SK-N-SH (cell line): Measurements from ENCODE around the gene AP1M1. TPM values are rescaled to one million over a fixed set of nuclear protein-coding genes. Genes with fewer than 3 reads are reported as not detected.

ENCODE experiments used
- CTCF ChIA-PET: fragments of 300-600, 350-600 bp; formaldehyde crosslinking; extraction: SDS; loops from one replicate; lab custom pipeline; 2021; lab: Yijun Ruan, JAX
- POLR2A ChIA-PET: fragments of 350-600 bp; sonication (Branson Sonifier 250); formaldehyde crosslinking; extraction: SDS; loops from one replicate; lab custom pipeline; 2020; ENCODE audit warnings: antibody characterized with exemption, inconsistent platforms; lab: Yijun Ruan, JAX
- DNase-seq: peaks from one replicate; pipeline ENCODE4 v3.0.0; 2012
- H2AFZ ChIP-seq: fragments of 200-600 bp; sonication (generic); 2 replicates; pipeline ENCODE4 v1.8.1; 2016; ENCODE audit warnings: antibody characterized with exemption, mild to moderate bottlenecking, low read depth
- H3F3A ChIP-seq: fragments of 200-600 bp; sonication (generic); replicated peaks from 2 replicates; pipeline ENCODE3; 2016; ENCODE audit warnings: antibody characterized with exemption, mild to moderate bottlenecking; ENCODE audit not compliant: insufficient read depth
- H3K27ac ChIP-seq, 2 experiments: fragments of 200-500 bp in 1 of 2; fragments of 200-600 bp in 1 of 2; sonication (Bioruptor generic) in 1 of 2; sonication (generic), shearing (Covaris generic) in 1 of 2; 2 replicates each; pipeline versions ENCODE4 v1.5.1 to v1.6.1; 2014 to 2016; ENCODE audit warnings: low read depth in 2 of 2, inconsistent platforms in 1 of 2, low read length in 1 of 2, mild to moderate bottlenecking in 1 of 2, mixed read lengths in 1 of 2
- H3K27me3 ChIP-seq: fragments of 200-600 bp; sonication (generic), shearing (Covaris generic); 2 replicates; pipeline ENCODE4 v1.6.1; 2016; ENCODE audit warnings: mixed run types; ENCODE audit not compliant: insufficient read depth
- H3K36me3 ChIP-seq, 2 experiments: fragments of 200-500 bp in 1 of 2; fragments of 200-600 bp in 1 of 2; sonication (Bioruptor generic) in 1 of 2; sonication (generic) in 1 of 2; replicated peaks in 1 of 2; 2 replicates each; pipeline versions ENCODE3 to v1.5.1; 2014 to 2016; ENCODE audit warnings: low read length in 1 of 2, mild to moderate bottlenecking in 1 of 2; ENCODE audit not compliant: insufficient read depth in 2 of 2, control insufficient read depth in 1 of 2
- H3K4me1 ChIP-seq, 2 experiments: fragments of 200-500 bp in 1 of 2; fragments of 200-600 bp in 1 of 2; sonication (Bioruptor generic) in 1 of 2; sonication (generic), shearing (Covaris generic) in 1 of 2; 2 replicates each; pipeline versions ENCODE4 v1.5.1 to v1.6.1; 2014 to 2016; ENCODE audit warnings: low read depth in 1 of 2, low read length in 1 of 2, mixed run types in 1 of 2; ENCODE audit not compliant: insufficient read depth in 2 of 2, control insufficient read depth in 1 of 2
- H3K4me2 ChIP-seq: fragments of 200-600 bp; sonication (generic), shearing (Covaris generic); 2 replicates; pipeline ENCODE4 v1.6.1; 2017; ENCODE audit warnings: mixed run types
- H3K4me3 ChIP-seq, 2 experiments: fragments of 200-500 bp in 1 of 2; fragments of 200-600 bp in 1 of 2; sonication (Bioruptor generic) in 1 of 2; sonication (generic), shearing (Covaris generic) in 1 of 2; 2 replicates each; pipeline versions ENCODE4 v1.5.1 to v1.8.1; 2014 to 2016; ENCODE audit warnings: low read depth in 2 of 2, inconsistent platforms in 1 of 2, low read length in 1 of 2, mild to moderate bottlenecking in 1 of 2, mixed read lengths in 1 of 2, moderate library complexity in 1 of 2
- H3K79me2 ChIP-seq: fragments of 200-600 bp; sonication (generic); 2 replicates; pipeline ENCODE4 v1.8.1; 2017; ENCODE audit warnings: mild to moderate bottlenecking; ENCODE audit not compliant: insufficient read depth
- H3K9ac ChIP-seq: fragments of 200-600 bp; sonication (generic); 2 replicates; pipeline ENCODE4 v1.6.1; 2017; ENCODE audit warnings: mixed run types
- H3K9me2 ChIP-seq: fragments of 200-600 bp; sonication (generic); 2 replicates; pipeline ENCODE4 v1.6.1; 2017; ENCODE audit warnings: mixed run types
- H3K9me3 ChIP-seq: fragments of 200-600 bp; sonication (generic); 2 replicates; pipeline ENCODE4 v1.6.1; 2017; ENCODE audit warnings: mixed run types, mild to moderate bottlenecking, moderate library complexity
- H4K20me1 ChIP-seq: fragments of 200-600 bp; sonication (generic); 2 replicates; pipeline ENCODE4 v1.6.1; 2017; ENCODE audit warnings: mild to moderate bottlenecking, mixed run types; ENCODE audit not compliant: insufficient read depth
- CHD2 ChIP-seq: fragments of 150-350 bp; IDR thresholded peaks from 2 replicates; pipeline ENCODE4 v1.6.1; 2018; ENCODE audit warnings: low read length; ENCODE audit not compliant: partially characterized antibody
- EZH2phosphoT487 ChIP-seq: fragments of 200-600 bp; sonication (generic); IDR thresholded peaks from 2 replicates; pipeline ENCODE4 v1.6.1; 2017; ENCODE audit warnings: low read depth, mixed run types, mild to moderate bottlenecking, antibody characterized with exemption, moderate library complexity, borderline replicate concordance
- GABPA ChIP-seq: IDR thresholded peaks from 2 replicates; pipeline ENCODE4 v1.4.0; 2012; ENCODE audit warnings: low read depth, mild to moderate bottlenecking
- GATA2 ChIP-seq: sonication (generic); formaldehyde crosslinking; IDR thresholded peaks from 2 replicates; pipeline ENCODE4 v1.5.0; 2020; ENCODE audit warnings: mild to moderate bottlenecking, missing genetic modification reagents
- IRF3 ChIP-seq: fragments of 150-350 bp; IDR thresholded peaks from 2 replicates; pipeline ENCODE4 v1.6.1; 2016; ENCODE audit warnings: mild to moderate bottlenecking, low read depth, low read length
- NFIC ChIP-seq: IDR thresholded peaks from 2 replicates; pipeline ENCODE4 v1.4.0; 2012; ENCODE audit warnings: borderline replicate concordance
- NRF1 ChIP-seq: IDR thresholded peaks from 2 replicates; pipeline ENCODE4 v1.6.1; 2012; ENCODE audit warnings: low read depth, mild to moderate bottlenecking, low read length
- RAD21 ChIP-seq: IDR thresholded peaks from 2 replicates; pipeline ENCODE4 v1.6.1; 2012; ENCODE audit warnings: mild to moderate bottlenecking, low read length
- RFX5 ChIP-seq: IDR thresholded peaks from 2 replicates; pipeline ENCODE4 v1.6.1; 2012; ENCODE audit warnings: mild to moderate bottlenecking, improper control_type of control experiment, low read length
- SIN3A ChIP-seq: IDR thresholded peaks from 2 replicates; pipeline ENCODE4 v1.6.1; 2012; ENCODE audit warnings: low read depth, mild to moderate bottlenecking, low read length, moderate library complexity, borderline replicate concordance
- TAF1 ChIP-seq: IDR thresholded peaks from 2 replicates; pipeline ENCODE4 v1.6.1; 2012; ENCODE audit warnings: low read depth, mild to moderate bottlenecking, low read length, moderate library complexity, borderline replicate concordance
- TCF12 ChIP-seq: IDR thresholded peaks from 2 replicates; pipeline ENCODE4 v1.4.0; 2012
- TEAD4 ChIP-seq: IDR thresholded peaks from 2 replicates; pipeline ENCODE4 v1.4.0; 2012; ENCODE audit warnings: mild to moderate bottlenecking, borderline replicate concordance; ENCODE audit not compliant: insufficient read depth
- USF1 ChIP-seq: IDR thresholded peaks from 2 replicates; pipeline ENCODE4 v1.4.0; 2012; ENCODE audit warnings: low read depth, borderline replicate concordance
- YY1 ChIP-seq: IDR thresholded peaks from 2 replicates; pipeline ENCODE4 v1.4.0; 2012; ENCODE audit warnings: low read depth, mild to moderate bottlenecking
- ZBTB33 ChIP-seq: IDR thresholded peaks from 2 replicates; pipeline ENCODE4 v1.4.0; 2012; ENCODE audit warnings: low read depth, borderline replicate concordance
- WGBS: methylation state at CpG from one replicate; pipeline ENCODE4 v1.1.6; 2017; ENCODE audit warnings: low lambda C conversion rate; 5-methylcytosine and 5-hydroxymethylcytosine counted together
- polyA plus RNA-seq, 3 experiments: library from polyadenylated mRNA; depleted of rRNA; stranded (reverse); fragments of >200 nt; gene quantifications; 2 replicates each; pipeline ENCODE4 v1.2.3, GENCODE V29; 2012

The AP1M1 gene
- polyA plus RNA-seq, 1 of the 3 experiments (the other 2 are of a cell fraction) = 133 TPM

GRCh38 chr19:16208847-16209665, 11.3 kb downstream of the AP1M1 start:
- POLR2A ChIA-PET = no interaction called here
- WGBS = 93% methylated on average over 29 of the region's 29 CpGs
- DNase-seq = peak; percentile 7
- Histone ChIP-seq H3F3A (peaks cover 5% of the 10 kb centered on the region), H3K27ac (no peak overlapping the region), H3K9ac (no peak overlapping the region), H4K20me1 (peaks cover 12% of the 10 kb centered on the region; the same call in 1 of the 2 replicates), H3K9me2 (no peaks in the 10 kb centered on the region), H2AFZ (no peak overlapping the region), H3K4me3 (no peak overlapping the region), H3K9me3 (no peaks in the 10 kb centered on the region), H3K36me3 (peaks cover 41 to 54% of the 10 kb centered on the region in 2 experiments), H3K79me2 (peaks cover 42% of the 10 kb centered on the region), H3K4me2 (no peak overlapping the region), H3K4me1 (peaks cover 0 to 14% of the 10 kb centered on the region in 2 experiments; a peak in 1 of 4 replicates), H3K27me3 (no peaks in the 10 kb centered on the region)
- CTCF ChIA-PET = no interaction called here
- TF ChIP-seq GATA2 (CRISPR knock-in tag) (no peak), IRF3 (no peak), EZH2phosphoT487 (no peak), SIN3A (no peak), TCF12 (no peak), TEAD4 (no peak), NFIC (no peak), GABPA (no peak), USF1 (no peak), TAF1 (no peak), CHD2 (no peak), YY1 (no peak), NRF1 (no peak), RAD21 (no peak), ZBTB33 (no peak), RFX5 (no peak)
